Vagina (tissue), 2 donors: ENCODE measurements around the gene PLIN5.

Experiments used
- CTCF ChIP-seq, 3 experiments: fragments of 450-650 bp in 2 of 3; fragments of 200-600 bp in 1 of 3; sonication (generic) in 1 of 3; IDR thresholded peaks; one replicate each; pipeline ENCODE4 v1.5.1; 2017 to 2019; ENCODE audit warnings: antibody characterized with exemption in 3 of 3, mild to moderate bottlenecking in 2 of 3, moderate library complexity in 2 of 3
- POLR2A ChIP-seq, 2 donors: fragments of 450-650 bp; IDR thresholded peaks; one replicate each; pipeline ENCODE4 v1.6.1; 2017; ENCODE audit warnings: antibody characterized with exemption in 2 of 2, mild to moderate bottlenecking in 2 of 2, moderate library complexity in 2 of 2

GRCh38 chr19:4573682-4574081, 38.7 kb upstream of the PLIN5 start:
- TF ChIP-seq CTCF (IDR thresholded peaks at IDR 0.05) (no peak), POLR2A (IDR thresholded peaks at IDR 0.05) (no peak)
